Activated B cell treated with CpG ODN at 0.5 μM for 24 hours (primary cell): ENCODE measurements around the gene PCDHA1. TPM values are rescaled to one million over a fixed set of nuclear protein-coding genes. Genes with fewer than 3 reads are reported as not detected.
"Not testable (repeated sequence)": the region's sequence is repeated elsewhere in the genome, so short reads cannot be mapped to it uniquely, and the experiment has no call there.

Source experiments
- ATAC-seq: fragments of 200-7000 bp; cut with Tn5 transposase; one replicate; pipeline ENCODE4 v1.10.0; 2021; ENCODE audit warnings: low read depth, mild to moderate bottlenecking, moderate library complexity
- CTCF ChIA-PET: fragments of 350-600 bp; sonication (Branson Sonifier 250); formaldehyde crosslinking; loops from one replicate; lab custom pipeline; 2021; ENCODE audit warnings: antibody characterized with exemption; lab: Charles Lee
- POLR2A ChIA-PET: fragments of 350-600 bp; sonication (Branson Sonifier 250); formaldehyde crosslinking; loops from one replicate; lab custom pipeline; 2021; ENCODE audit warnings: antibody characterized with exemption; lab: Charles Lee
- DNase-seq: peaks from one replicate; pipeline ENCODE4 v3.0.0; 2022
- H3K27ac Mint-ChIP-seq: one replicate; pipeline ENCODE4 v1.8.0; 2020; ENCODE audit warnings: mixed read lengths
- H3K27me3 Mint-ChIP-seq: one replicate; pipeline ENCODE4 v1.8.0; 2021; ENCODE audit warnings: mixed read lengths
- H3K36me3 Mint-ChIP-seq: one replicate; pipeline ENCODE4 v1.8.0; 2021; ENCODE audit warnings: low read depth, mixed read lengths
- H3K4me1 Mint-ChIP-seq: one replicate; pipeline ENCODE4 v1.8.0; 2021; ENCODE audit warnings: mixed read lengths
- H3K4me3 Mint-ChIP-seq: one replicate; pipeline ENCODE4 v1.8.0; 2020; ENCODE audit warnings: mild to moderate bottlenecking, mixed read lengths
- H3K9me3 Mint-ChIP-seq: one replicate; pipeline ENCODE4 v1.8.0; 2020; ENCODE audit warnings: mixed read lengths
- intact Hi-C: fragments of 100-400 bp; cut with micrococcal nuclease; formaldehyde crosslinking; loops from one replicate; pipeline ENCODE4 v1.15.1; 2024
- total RNA-seq: library from RNA; stranded (reverse); gene quantifications from 2 replicates; pipeline ENCODE4 v1.2.3, GENCODE V29; 2022
- TF ChIP-seq, protein P1 (sequence below): fragments of 200-600 bp; IDR thresholded peaks from one replicate; pipeline ENCODE4 v1.8.0; 2022; ENCODE audit warnings: antibody characterized with exemption, mild to moderate bottlenecking

Gene PCDHA1
- total RNA-seq, 1 donor from 2014 or later, result not detected

DNA sequence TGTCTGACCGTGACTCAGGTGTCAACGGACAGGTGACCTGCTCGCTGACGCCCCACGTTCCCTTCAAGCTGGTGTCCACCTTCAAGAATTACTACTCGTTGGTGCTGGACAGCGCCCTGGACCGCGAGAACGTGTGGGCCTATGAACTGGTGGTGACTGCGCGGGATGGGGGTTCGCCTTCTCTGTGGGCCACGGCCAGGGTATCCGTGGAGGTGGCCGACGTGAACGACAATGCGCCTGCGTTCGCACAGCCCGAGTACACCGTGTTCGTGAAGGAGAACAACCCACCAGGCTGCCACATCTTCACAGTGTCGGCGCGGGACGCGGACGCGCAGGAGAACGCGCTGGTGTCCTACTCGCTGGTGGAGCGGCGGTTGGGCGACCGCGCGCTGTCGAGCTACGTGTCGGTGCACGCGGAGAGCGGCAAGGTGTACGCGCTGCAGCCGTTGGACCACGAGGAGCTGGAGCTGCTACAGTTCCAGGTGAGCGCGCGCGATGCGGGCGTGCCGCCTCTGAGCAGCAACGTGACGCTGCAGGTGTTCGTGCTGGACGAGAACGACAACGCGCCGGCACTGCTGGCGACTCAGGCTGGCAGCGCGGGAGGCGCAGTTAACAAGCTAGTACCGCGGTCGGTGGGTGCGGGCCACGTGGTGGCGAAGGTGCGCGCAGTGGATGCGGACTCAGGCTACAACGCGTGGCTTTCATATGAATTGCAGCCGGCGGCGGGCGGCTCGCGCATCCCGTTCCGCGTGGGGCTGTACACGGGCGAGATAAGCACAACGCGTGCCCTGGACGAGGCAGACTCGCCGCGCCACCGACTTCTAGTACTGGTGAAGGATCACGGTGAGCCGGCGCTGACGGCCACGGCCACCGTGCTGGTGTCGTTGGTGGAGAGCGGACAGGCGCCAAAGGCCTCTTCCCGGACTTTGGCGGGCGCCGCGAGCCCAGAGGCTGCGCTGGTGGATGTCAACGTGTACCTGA is 84.6 kb downstream of the PCDHA1 start:
- POLR2A ChIA-PET, result no interaction called here
- Mint-ChIP-seq H3K9me3 (peaks cover 4% of the 10 kb centered on the region), H3K36me3 (no peaks in the 10 kb centered on the region), H3K27ac (no peak overlapping the region), H3K27me3 (peaks cover 10% of the 10 kb centered on the region), H3K4me1 (no peaks in the 10 kb centered on the region), H3K4me3 (no peak overlapping the region)
- DNase-seq (no peak), ATAC-seq (no peak)
- CTCF ChIA-PET, result no interaction called here
- TF ChIP-seq, protein P1, sequence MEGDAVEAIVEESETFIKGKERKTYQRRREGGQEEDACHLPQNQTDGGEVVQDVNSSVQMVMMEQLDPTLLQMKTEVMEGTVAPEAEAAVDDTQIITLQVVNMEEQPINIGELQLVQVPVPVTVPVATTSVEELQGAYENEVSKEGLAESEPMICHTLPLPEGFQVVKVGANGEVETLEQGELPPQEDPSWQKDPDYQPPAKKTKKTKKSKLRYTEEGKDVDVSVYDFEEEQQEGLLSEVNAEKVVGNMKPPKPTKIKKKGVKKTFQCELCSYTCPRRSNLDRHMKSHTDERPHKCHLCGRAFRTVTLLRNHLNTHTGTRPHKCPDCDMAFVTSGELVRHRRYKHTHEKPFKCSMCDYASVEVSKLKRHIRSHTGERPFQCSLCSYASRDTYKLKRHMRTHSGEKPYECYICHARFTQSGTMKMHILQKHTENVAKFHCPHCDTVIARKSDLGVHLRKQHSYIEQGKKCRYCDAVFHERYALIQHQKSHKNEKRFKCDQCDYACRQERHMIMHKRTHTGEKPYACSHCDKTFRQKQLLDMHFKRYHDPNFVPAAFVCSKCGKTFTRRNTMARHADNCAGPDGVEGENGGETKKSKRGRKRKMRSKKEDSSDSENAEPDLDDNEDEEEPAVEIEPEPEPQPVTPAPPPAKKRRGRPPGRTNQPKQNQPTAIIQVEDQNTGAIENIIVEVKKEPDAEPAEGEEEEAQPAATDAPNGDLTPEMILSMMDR, result no peak
- intact Hi-C loops, result no loop called here

DNA sequence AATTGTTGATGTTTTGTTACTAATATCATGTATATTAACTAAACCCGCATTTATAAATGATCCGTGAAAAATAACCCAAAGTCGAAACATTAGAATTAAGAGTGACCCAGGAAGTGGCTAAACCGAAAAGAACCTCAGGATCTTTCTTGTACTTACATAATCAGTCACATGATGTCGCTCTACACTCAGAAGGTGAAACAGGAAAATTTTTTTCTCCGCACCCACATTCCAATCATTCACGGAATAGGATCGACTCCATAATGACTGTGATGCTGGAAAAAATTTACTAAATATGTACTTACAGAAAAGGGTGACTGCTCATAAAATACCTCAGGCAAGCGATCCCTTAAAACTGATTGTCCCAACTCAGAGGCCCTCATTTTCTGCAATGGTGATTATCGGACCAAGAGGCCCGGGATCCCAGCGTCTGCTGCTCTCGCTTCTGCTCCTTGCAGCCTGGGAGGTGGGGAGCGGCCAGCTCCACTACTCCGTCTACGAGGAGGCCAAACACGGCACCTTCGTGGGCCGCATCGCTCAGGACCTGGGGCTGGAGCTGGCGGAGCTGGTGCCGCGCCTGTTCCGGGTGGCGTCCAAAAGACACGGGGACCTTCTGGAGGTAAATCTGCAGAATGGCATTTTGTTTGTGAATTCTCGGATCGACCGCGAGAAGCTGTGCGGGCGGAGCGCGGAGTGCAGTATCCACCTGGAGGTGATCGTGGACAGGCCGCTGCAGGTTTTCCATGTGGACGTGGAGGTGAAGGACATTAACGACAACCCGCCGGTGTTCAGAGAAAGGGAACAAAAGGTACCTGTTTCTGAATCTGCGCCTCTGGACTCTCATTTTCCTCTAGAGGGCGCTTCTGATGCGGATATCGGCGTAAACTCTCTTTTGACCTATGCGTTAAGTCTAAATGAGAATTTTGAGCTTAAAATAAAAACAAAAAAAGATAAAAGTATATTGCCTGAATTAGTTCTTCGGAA is 89.4 kb downstream of the PCDHA1 start, which contains the start of gene PCDHA12:
TSS of gene PCDHA12 (plus strand) at position 224 of the 981 bp plus-strand sequence. CDS start at position 389, 165 bp downstream.
- intact Hi-C loops, result no loop called here
- Mint-ChIP-seq H3K27me3 (peaks cover 19% of the 10 kb centered on the region), H3K36me3 (no peaks in the 10 kb centered on the region), H3K4me1 (no peaks in the 10 kb centered on the region), H3K9me3 (peaks cover 6% of the 10 kb centered on the region), H3K27ac (no peak within 1 kb of the TSS), H3K4me3 (no peak within 1 kb of the TSS)
- ChIA-PET CTCF (no interaction called here), POLR2A (no interaction called here)
- DNase-seq, result no peak
- no peak for ATAC-seq
- TF ChIP-seq, protein P1, result no peak

DNA sequence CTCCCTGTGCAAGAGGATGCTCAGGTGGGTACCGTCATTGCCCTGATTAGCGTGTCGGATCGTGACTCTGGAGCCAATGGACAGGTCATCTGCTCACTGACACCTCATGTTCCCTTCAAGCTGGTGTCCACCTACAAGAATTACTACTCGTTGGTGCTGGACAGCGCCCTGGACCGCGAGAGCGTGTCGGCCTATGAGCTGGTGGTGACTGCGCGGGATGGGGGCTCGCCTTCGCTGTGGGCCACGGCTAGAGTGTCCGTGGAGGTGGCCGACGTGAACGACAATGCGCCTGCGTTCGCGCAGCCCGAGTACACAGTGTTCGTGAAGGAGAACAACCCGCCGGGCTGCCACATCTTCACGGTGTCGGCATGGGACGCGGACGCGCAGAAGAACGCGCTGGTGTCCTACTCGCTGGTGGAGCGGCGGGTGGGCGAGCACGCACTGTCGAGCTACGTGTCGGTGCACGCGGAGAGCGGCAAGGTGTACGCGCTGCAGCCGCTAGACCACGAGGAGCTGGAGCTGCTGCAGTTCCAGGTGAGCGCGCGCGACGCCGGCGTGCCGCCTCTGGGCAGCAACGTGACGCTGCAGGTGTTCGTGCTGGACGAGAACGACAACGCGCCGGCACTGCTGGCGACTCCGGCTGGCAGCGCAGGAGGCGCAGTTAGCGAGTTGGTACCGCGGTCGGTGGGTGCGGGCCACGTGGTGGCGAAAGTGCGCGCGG is 90.8 kb downstream of the PCDHA1 start:
- Mint-ChIP-seq H3K9me3 (peaks cover 13% of the 10 kb centered on the region), H3K27me3 (peaks cover 22% of the 10 kb centered on the region)
- DNase-seq, CTCF ChIA-PET, H3K36me3 Mint-ChIP-seq, POLR2A ChIA-PET, H3K4me1 Mint-ChIP-seq, H3K27ac Mint-ChIP-seq, ATAC-seq, intact Hi-C loops, H3K4me3 Mint-ChIP-seq: not testable (repeated sequence)

DNA sequence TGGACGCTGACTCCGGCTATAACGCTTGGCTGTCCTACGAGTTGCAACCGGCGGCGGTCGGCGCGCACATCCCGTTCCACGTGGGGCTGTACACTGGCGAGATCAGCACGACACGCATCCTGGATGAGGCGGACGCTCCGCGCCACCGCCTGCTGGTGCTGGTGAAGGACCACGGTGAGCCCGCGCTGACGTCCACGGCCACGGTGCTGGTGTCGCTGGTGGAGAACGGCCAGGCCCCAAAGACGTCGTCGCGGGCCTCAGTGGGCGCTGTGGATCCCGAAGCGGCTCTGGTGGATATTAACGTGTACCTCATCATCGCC is 91.3 kb downstream of the PCDHA1 start:
- Mint-ChIP-seq H3K4me1 (no peaks in the 10 kb centered on the region), H3K9me3 (peaks cover 13% of the 10 kb centered on the region), H3K4me3 (no peak overlapping the region), H3K27ac (no peak overlapping the region), H3K36me3 (no peaks in the 10 kb centered on the region), H3K27me3 (peaks cover 22% of the 10 kb centered on the region)
- TF ChIP-seq, protein P1, result no peak
- intact Hi-C loops, result no loop called here
- ChIA-PET POLR2A (no interaction called here), CTCF (no interaction called here)
- no peak for DNase-seq
- ATAC-seq, result no peak

DNA sequence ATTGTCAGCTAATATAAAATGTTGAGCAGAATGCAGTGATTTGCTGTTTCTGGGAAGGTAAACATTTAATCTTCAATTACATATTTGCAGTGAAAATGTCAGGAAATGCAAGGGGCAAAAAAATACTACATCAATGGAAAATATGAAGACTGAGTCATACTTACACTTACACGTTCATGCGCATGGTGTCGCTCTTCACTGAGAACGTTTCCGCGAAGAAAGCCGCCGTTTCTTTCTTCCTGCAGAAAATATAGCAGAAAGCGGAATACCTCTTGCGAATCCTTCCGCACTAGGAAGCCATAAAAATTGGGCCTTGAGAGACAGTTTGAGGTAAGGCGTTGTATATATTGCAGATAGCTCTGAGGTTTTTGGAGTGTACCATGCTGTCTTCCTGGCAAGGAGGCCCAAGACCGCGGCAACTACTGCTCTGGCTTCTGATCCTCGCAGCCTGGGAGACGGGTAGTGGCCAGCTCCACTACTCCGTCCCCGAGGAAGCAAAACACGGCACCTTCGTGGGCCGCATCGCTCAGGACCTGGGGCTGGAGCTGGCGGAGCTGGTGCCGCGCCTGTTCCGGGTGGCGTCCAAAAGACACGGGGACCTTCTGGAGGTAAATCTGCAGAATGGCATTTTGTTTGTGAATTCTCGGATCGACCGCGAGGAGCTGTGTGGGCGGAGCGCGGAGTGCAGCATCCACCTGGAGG is 96.1 kb downstream of the PCDHA1 start, which contains the start of gene PCDHA13:
TSS of gene PCDHA13 (plus strand) at position 236 of the 702 bp plus-strand sequence. CDS start at position 381, 145 bp downstream.
- POLR2A ChIA-PET, result no interaction called here
- peaks cover 9% of the 10 kb centered on the region for H3K9me3 Mint-ChIP-seq

More for the DNA sequence above, 96.1 kb downstream of the PCDHA1 start, which contains the start of gene PCDHA13:
- CTCF ChIA-PET, result no interaction called here
- TF ChIP-seq, protein P1, result no peak
- no peak within 1 kb of the TSS for H3K4me3 Mint-ChIP-seq
- no peak within 1 kb of the TSS for H3K27ac Mint-ChIP-seq
- H3K4me1 Mint-ChIP-seq, result no peaks in the 10 kb centered on the region
- ATAC-seq, result no peak
- no peak for DNase-seq
- intact Hi-C loops, result no loop called here
- no peaks in the 10 kb centered on the region for H3K36me3 Mint-ChIP-seq
- H3K27me3 Mint-ChIP-seq, result peaks cover 12% of the 10 kb centered on the region
